HEK293 (cell line): ENCODE data around the gene SIK3.

Source experiments
- CTCF ChIA-PET: fragments of 350-600 bp; formaldehyde crosslinking; extraction: SDS; loops from one replicate; lab custom pipeline; 2021; ENCODE audit warnings: antibody characterized with exemption; lab: Yijun Ruan, JAX
- POLR2A ChIA-PET: fragments of 300-600 bp; formaldehyde crosslinking; extraction: SDS; loops from one replicate; lab custom pipeline; 2020; ENCODE audit warnings: antibody characterized with exemption, inconsistent platforms; lab: Yijun Ruan, JAX
- H3K27ac ChIP-seq: fragments of 200-500 bp; sonication (Bioruptor generic); 2 replicates; pipeline ENCODE4 v1.5.1; 2014; ENCODE audit warnings: low read depth, low read length, control low read depth, inconsistent platforms; ENCODE audit errors: extremely low read depth
- H3K36me3 ChIP-seq, 2 experiments: fragments of 200-500 bp in 1 of 2; sonication (Bioruptor generic) in 1 of 2; 1 replicate in 1 of 2; 2 replicates in 1 of 2; pipeline ENCODE4 v1.5.1; 2014 to 2017; ENCODE audit warnings: inconsistent platforms in 2 of 2, low read length in 2 of 2; ENCODE audit not compliant: control insufficient read depth in 2 of 2, insufficient read depth in 1 of 2
- H3K4me1 ChIP-seq: fragments of 200-500 bp; sonication (Bioruptor generic); 2 replicates; pipeline ENCODE4 v1.5.1; 2014; ENCODE audit warnings: mild to moderate bottlenecking, low read length, inconsistent platforms; ENCODE audit not compliant: control insufficient read depth, insufficient read depth
- H3K4me3 ChIP-seq: 2 replicates; pipeline ENCODE4 v1.5.1; 2011; ENCODE audit warnings: low read depth, mild to moderate bottlenecking, control low read depth, low read length, moderate library complexity
- H3K9me3 ChIP-seq: fragments of 200-500 bp; sonication (Bioruptor generic); 2 replicates; pipeline ENCODE4 v1.5.1; 2014; ENCODE audit warnings: low read depth, low read length, inconsistent platforms; ENCODE audit not compliant: control insufficient read depth, insufficient read depth
- KLF8 ChIP-seq: fragments of 450-650 bp; formaldehyde crosslinking; IDR thresholded peaks from 2 replicates; pipeline ENCODE4 v1.5.1; 2016; ENCODE audit warnings: missing biosample characterization, missing genetic modification characterization
- REPIN1 ChIP-seq: fragments of 450-650 bp; formaldehyde crosslinking; IDR thresholded peaks from 2 replicates; pipeline ENCODE4 v1.5.1; 2017; ENCODE audit warnings: missing biosample characterization, missing genetic modification characterization, low read depth
- SCRT2 ChIP-seq: fragments of 450-650 bp; formaldehyde crosslinking; IDR thresholded peaks from 2 replicates; pipeline ENCODE4 v1.5.1; 2016; ENCODE audit warnings: missing biosample characterization, missing genetic modification characterization
- ZBTB17 ChIP-seq: fragments of 450-650 bp; formaldehyde crosslinking; IDR thresholded peaks from 2 replicates; pipeline ENCODE4 v1.5.1; 2016; ENCODE audit warnings: missing biosample characterization, missing genetic modification characterization
- ZBTB48 ChIP-seq: fragments of 450-650 bp; formaldehyde crosslinking; IDR thresholded peaks from 2 replicates; pipeline ENCODE4 v1.5.1; 2016; ENCODE audit warnings: missing biosample characterization, missing genetic modification characterization
- ZNF174 ChIP-seq: fragments of 450-650 bp; formaldehyde crosslinking; IDR thresholded peaks from 2 replicates; pipeline ENCODE4 v1.5.0; 2017; ENCODE audit warnings: missing biosample characterization, mild to moderate bottlenecking, missing genetic modification characterization
- ZNF211 ChIP-seq: fragments of 450-650 bp; formaldehyde crosslinking; IDR thresholded peaks from 2 replicates; pipeline ENCODE4 v1.5.1; 2016; ENCODE audit warnings: low read depth, missing biosample characterization, missing genetic modification characterization
- ZNF223 ChIP-seq: fragments of 450-650 bp; formaldehyde crosslinking; IDR thresholded peaks from 2 replicates; pipeline ENCODE4 v1.5.1; 2016; ENCODE audit warnings: missing biosample characterization, missing genetic modification characterization
- ZNF239 ChIP-seq: fragments of 450-650 bp; formaldehyde crosslinking; IDR thresholded peaks from 2 replicates; pipeline ENCODE4 v1.5.1; 2016; ENCODE audit warnings: missing biosample characterization, missing genetic modification characterization
- ZNF266 ChIP-seq: fragments of 450-650 bp; formaldehyde crosslinking; IDR thresholded peaks from 2 replicates; pipeline ENCODE4 v1.5.1; 2016; ENCODE audit warnings: missing biosample characterization, missing genetic modification characterization, low read depth
- ZNF335 ChIP-seq: fragments of 450-650 bp; formaldehyde crosslinking; conservative IDR thresholded peaks from 2 replicates; pipeline ENCODE4 v1.5.1; 2016; ENCODE audit warnings: missing biosample characterization, missing genetic modification characterization
- ZNF341 ChIP-seq: fragments of 450-650 bp; formaldehyde crosslinking; IDR thresholded peaks from 2 replicates; pipeline ENCODE4; 2016; ENCODE audit warnings: low read depth, missing biosample characterization, missing genetic modification characterization
- ZNF366 ChIP-seq: fragments of 450-650 bp; formaldehyde crosslinking; conservative IDR thresholded peaks from 2 replicates; pipeline ENCODE4 v1.5.1; 2016; ENCODE audit warnings: missing biosample characterization, missing genetic modification characterization
- ZNF391 ChIP-seq: fragments of 450-650 bp; formaldehyde crosslinking; IDR thresholded peaks from 2 replicates; pipeline ENCODE4 v1.5.1; 2016; ENCODE audit warnings: low read depth, missing biosample characterization, missing genetic modification characterization, borderline replicate concordance
- ZNF394 ChIP-seq: fragments of 450-650 bp; formaldehyde crosslinking; IDR thresholded peaks from 2 replicates; pipeline ENCODE4 v1.5.1; 2016; ENCODE audit warnings: missing biosample characterization, missing genetic modification characterization, mild to moderate bottlenecking, moderate library complexity, borderline replicate concordance
- ZNF433 ChIP-seq: fragments of 450-650 bp; formaldehyde crosslinking; IDR thresholded peaks from 2 replicates; pipeline ENCODE4 v1.5.1; 2016; ENCODE audit warnings: missing biosample characterization, missing genetic modification characterization, low read depth
- ZNF510 ChIP-seq: fragments of 450-650 bp; formaldehyde crosslinking; IDR thresholded peaks from 2 replicates; pipeline ENCODE4 v1.5.1; 2018; ENCODE audit warnings: mild to moderate bottlenecking, missing genetic modification characterization, missing biosample characterization; ENCODE audit not compliant: insufficient replicate concordance
- ZNF530 ChIP-seq: fragments of 450-650 bp; formaldehyde crosslinking; IDR thresholded peaks from 2 replicates; pipeline ENCODE4 v1.5.1; 2016; ENCODE audit warnings: low read depth, missing biosample characterization, missing genetic modification characterization
- ZNF560 ChIP-seq: fragments of 450-650 bp; formaldehyde crosslinking; IDR thresholded peaks from 2 replicates; pipeline ENCODE4 v1.5.1; 2017; ENCODE audit warnings: missing biosample characterization, missing genetic modification characterization, borderline replicate concordance
- ZNF585B ChIP-seq: fragments of 450-650 bp; formaldehyde crosslinking; IDR thresholded peaks from 2 replicates; pipeline ENCODE4 v1.5.1; 2016; ENCODE audit warnings: missing biosample characterization, missing genetic modification characterization
- ZNF621 ChIP-seq: fragments of 450-650 bp; formaldehyde crosslinking; IDR thresholded peaks from 2 replicates; pipeline ENCODE4 v1.5.1; 2017; ENCODE audit warnings: missing biosample characterization, missing genetic modification characterization
- TF ChIP-seq, protein P1 (sequence below): fragments of 450-650 bp; formaldehyde crosslinking; IDR thresholded peaks from 2 replicates; pipeline ENCODE4 v1.5.1; 2016; ENCODE audit warnings: missing biosample characterization, missing genetic modification characterization

The SIK3 gene

DNA sequence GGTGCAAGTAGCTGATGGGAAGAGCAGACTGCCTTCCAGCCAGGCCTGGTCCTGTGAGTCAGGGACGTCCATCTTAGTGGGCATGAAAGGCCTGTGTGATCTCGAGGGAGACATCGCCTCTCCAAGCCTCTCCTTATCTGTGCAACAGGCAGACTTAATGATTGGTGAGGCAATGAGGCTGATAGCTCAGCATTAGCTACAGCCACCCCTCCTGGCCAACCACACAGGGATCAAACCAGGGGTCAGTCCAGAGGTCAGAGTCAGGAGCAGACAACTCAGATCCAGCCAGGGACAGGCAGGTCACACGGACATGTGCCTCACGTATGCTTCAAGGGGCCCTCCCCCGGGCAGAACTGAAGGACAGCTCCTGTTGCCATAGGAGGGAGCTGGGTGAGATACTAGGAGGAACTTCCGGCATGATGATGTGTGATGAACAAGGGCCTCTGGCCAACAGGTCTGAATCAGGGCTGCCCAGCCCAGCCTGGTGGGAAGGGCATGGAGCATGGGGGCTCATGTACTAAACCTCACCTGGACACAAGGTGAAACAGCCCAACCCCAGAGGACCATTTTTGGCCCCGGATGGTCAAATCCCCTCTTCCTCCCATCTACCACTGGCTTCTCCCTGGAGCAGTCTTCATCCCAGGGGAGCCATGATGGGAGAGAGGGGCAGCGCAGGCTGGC is 271.3 kb downstream of the SIK3 start:
- no peak overlapping the region for H3K4me3 ChIP-seq
- POLR2A ChIA-PET, result no interaction called here
- no peaks in the 10 kb centered on the region for H3K9me3 ChIP-seq
- H3K27ac ChIP-seq, result no peak overlapping the region
- TF ChIP-seq ZNF510 (tag by site-specific recombination) (no peak), SCRT2 (0 out of 2 replicates have a peak, but pooled peaks have one; percentile 29), ZNF174 (no peak)
- no peaks in the 10 kb centered on the region for H3K4me1 ChIP-seq
- no peaks in the 10 kb centered on the region for H3K36me3 ChIP-seq
- CTCF ChIA-PET, result interaction anchor here (0.9 to 1.2 kb wide), 2 partner anchors 10 to 36 kb away, joined by 3 to 4 read pairs; no protein-coding TSS in a partner anchor

DNA sequence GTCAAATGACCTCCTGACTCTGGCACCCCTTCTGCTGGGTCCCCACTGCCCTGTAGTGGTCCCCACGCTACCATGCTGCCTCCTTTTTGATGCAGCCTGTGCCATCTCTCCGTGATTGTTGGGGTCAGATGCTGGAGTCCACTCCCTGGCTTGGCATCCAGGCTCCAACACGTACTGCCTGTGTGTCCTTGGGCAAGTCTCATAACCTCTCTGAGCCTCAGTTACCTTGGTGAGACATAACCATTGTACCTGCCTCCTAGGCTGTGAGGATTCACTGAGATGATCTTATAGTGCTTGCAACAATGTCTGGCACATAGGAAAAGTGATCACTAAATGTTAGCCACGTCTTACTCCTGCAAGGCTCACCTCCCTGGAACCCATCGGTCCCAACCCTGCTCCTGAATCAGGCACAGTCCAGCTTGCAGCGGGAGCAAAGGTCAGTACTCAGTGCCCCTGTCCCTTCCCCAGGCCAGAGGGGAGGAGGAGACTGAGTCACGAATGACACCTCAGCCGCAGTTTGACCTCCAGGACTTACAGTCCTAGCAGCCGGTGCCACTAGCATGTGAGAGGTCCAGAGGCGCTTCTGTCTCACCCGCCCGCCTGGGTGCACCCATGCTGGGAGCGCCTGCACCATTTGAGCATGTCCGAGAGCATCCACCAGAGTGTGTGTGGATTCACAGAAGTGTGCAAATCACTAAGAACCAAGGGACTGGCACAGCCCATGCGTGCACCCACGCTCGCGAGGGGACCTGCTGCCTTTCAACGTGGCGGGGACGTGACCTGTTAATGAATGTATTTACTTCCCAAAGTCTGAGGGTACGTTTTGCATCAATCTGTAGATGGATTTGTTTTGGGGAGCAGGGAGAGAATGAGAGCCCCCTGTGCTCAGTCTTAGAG is 272.1 kb downstream of the SIK3 start:
- H3K4me3 ChIP-seq, result no peak overlapping the region
- H3K9me3 ChIP-seq, result no peaks in the 10 kb centered on the region
- POLR2A ChIA-PET, result no interaction called here
- H3K36me3 ChIP-seq, result no peaks in the 10 kb centered on the region
- no peaks in the 10 kb centered on the region for H3K4me1 ChIP-seq
- no peak overlapping the region for H3K27ac ChIP-seq
- TF ChIP-seq ZNF266 (no peak), ZNF560 (tag by site-specific recombination) (no peak), ZNF433 (tag by site-specific recombination) (no peak), ZNF341 (tag by site-specific recombination) (no peak), ZBTB48 (no peak), ZNF211 (tag by site-specific recombination) (no peak), ZNF394 (tag by site-specific recombination) (no peak), REPIN1 (tag by site-specific recombination) (no peak), ZNF621 (tag by site-specific recombination) (no peak), ZNF391 (no peak), ZNF585B (tag by site-specific recombination) (no peak), ZNF239 (no peak), ZNF366 (tag by site-specific recombination) (no peak), ZBTB17 (tag by site-specific recombination) (no peak), KLF8 (tag by site-specific recombination) (no peak), ZNF223 (tag by site-specific recombination) (no peak), ZNF335 (tag by site-specific recombination) (no peak), ZNF530 (tag by site-specific recombination) (no peak)
- TF ChIP-seq, protein P1, sequence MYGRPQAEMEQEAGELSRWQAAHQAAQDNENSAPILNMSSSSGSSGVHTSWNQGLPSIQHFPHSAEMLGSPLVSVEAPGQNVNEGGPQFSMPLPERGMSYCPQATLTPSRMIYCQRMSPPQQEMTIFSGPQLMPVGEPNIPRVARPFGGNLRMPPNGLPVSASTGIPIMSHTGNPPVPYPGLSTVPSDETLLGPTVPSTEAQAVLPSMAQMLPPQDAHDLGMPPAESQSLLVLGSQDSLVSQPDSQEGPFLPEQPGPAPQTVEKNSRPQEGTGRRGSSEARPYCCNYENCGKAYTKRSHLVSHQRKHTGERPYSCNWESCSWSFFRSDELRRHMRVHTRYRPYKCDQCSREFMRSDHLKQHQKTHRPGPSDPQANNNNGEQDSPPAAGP (tag by site-specific recombination), result no peak
- TF ChIP-seq, all 188 proteins: peak for 0
- CTCF ChIA-PET, result interaction anchor here (0.9 to 1.2 kb wide), 4 partner anchors 10 to 36 kb away, joined by 3 to 4 read pairs (median 4); no protein-coding TSS in a partner anchor
